GM23338 (cell line): ENCODE results near the gene ZFR2. TPM values are rescaled to one million over a fixed set of nuclear protein-coding genes. Genes with fewer than 3 reads are reported as not detected.
"Not testable (repeated sequence)": the region's sequence is repeated elsewhere in the genome, so short reads cannot be mapped to it uniquely, and the experiment has no call there.

Experiments used
- ATAC-seq: fragments of 200-7000 bp; cut with Tn5 transposase; 3 replicates; pipeline ENCODE4 v1.9.1; 2020
- DNase-seq: peaks from one replicate; pipeline ENCODE4 v3.0.0-alpha.2; 2015; ENCODE audit warnings: low spot score
- H2AFZ ChIP-seq: fragments of 200-600 bp; sonication (generic); 2 replicates; pipeline ENCODE4 v1.8.0; 2016; ENCODE audit warnings: antibody characterized with exemption, mild to moderate bottlenecking, moderate library complexity
- H3F3A ChIP-seq: fragments of 200-600 bp; sonication (generic); replicated peaks from 2 replicates; pipeline ENCODE4 v1.8.0; 2017; ENCODE audit warnings: antibody characterized with exemption, mixed run types, low read depth
- H3K27ac ChIP-seq: fragments of 200-600 bp; sonication (generic); 2 replicates; pipeline ENCODE4 v1.6.1; 2016; ENCODE audit warnings: low read depth
- H3K27me3 ChIP-seq: fragments of 200-600 bp; sonication (generic); 2 replicates; pipeline ENCODE4 v1.8.0; 2016; ENCODE audit warnings: mild to moderate bottlenecking, mixed run types, moderate library complexity; ENCODE audit not compliant: insufficient read depth
- H3K36me3 ChIP-seq: fragments of 200-600 bp; sonication (generic); 2 replicates; pipeline ENCODE4 v1.8.0; 2016; ENCODE audit warnings: mild to moderate bottlenecking; ENCODE audit not compliant: insufficient read depth
- H3K4me1 ChIP-seq: fragments of 200-600 bp; sonication (generic); 2 replicates; pipeline ENCODE4 v1.8.0; 2016; ENCODE audit warnings: mild to moderate bottlenecking, moderate library complexity; ENCODE audit not compliant: insufficient read depth
- H3K4me2 ChIP-seq: fragments of 200-600 bp; sonication (generic); 2 replicates; pipeline ENCODE4 v1.7.1; 2017; ENCODE audit warnings: mixed run types
- H3K4me3 ChIP-seq: fragments of 200-600 bp; sonication (generic); 2 replicates; pipeline ENCODE4 v1.6.1; 2016; ENCODE audit warnings: mixed run types
- H3K79me2 ChIP-seq: fragments of 200-600 bp; sonication (generic); replicated peaks from 2 replicates; pipeline ENCODE4 v1.8.0; 2017; ENCODE audit warnings: mild to moderate bottlenecking; ENCODE audit not compliant: insufficient read depth
- H3K9me2 ChIP-seq: fragments of 200-600 bp; sonication (generic); 2 replicates; pipeline ENCODE4 v1.8.0; 2017; ENCODE audit not compliant: insufficient read depth
- H4K20me1 ChIP-seq: fragments of 200-600 bp; sonication (generic); replicated peaks from 2 replicates; pipeline ENCODE4 v1.8.0; 2017; ENCODE audit warnings: mild to moderate bottlenecking; ENCODE audit not compliant: insufficient read depth
- H3K27ac Mint-ChIP-seq: 2 replicates; pipeline ENCODE4 v1.8.0; 2020; ENCODE audit warnings: inconsistent platforms, mild to moderate bottlenecking, moderate library complexity, mixed read lengths
- H3K27me3 Mint-ChIP-seq: 3 replicates; pipeline ENCODE4 v1.8.0; 2022; ENCODE audit warnings: low read depth, mild to moderate bottlenecking, moderate library complexity, mixed read lengths, inconsistent platforms; ENCODE audit not compliant: insufficient read depth, poor library complexity
- H3K36me3 Mint-ChIP-seq: 3 replicates; pipeline ENCODE4 v1.8.0; 2021; ENCODE audit warnings: low read depth, mild to moderate bottlenecking, inconsistent platforms, moderate library complexity, mixed read lengths
- H3K4me1 Mint-ChIP-seq: 3 replicates; pipeline ENCODE4 v1.8.0; 2020; ENCODE audit warnings: mild to moderate bottlenecking, inconsistent platforms, mixed read lengths
- H3K4me3 Mint-ChIP-seq: 3 replicates; pipeline ENCODE4 v1.8.0; 2021; ENCODE audit warnings: moderate library complexity, mild to moderate bottlenecking, inconsistent platforms, mixed read lengths
- H3K9me3 Mint-ChIP-seq: 3 replicates; pipeline ENCODE4 v1.8.0; 2020; ENCODE audit warnings: moderate library complexity, mild to moderate bottlenecking, inconsistent platforms, mixed read lengths
- CREB1 ChIP-seq: fragments of 250-450 bp; sonication (Bioruptor Pico); IDR thresholded peaks from 2 replicates; pipeline ENCODE4 v1.5.0; 2020; ENCODE audit warnings: low read depth, mild to moderate bottlenecking, moderate library complexity
- CTCF ChIP-seq, 2 experiments: fragments of 200-600 bp in 1 of 2; sonication (generic) in 1 of 2; conservative IDR thresholded peaks; 2 replicates each; pipeline versions ENCODE4 v1.5.1 to v1.6.1; 2016 to 2017; ENCODE audit warnings: antibody characterized with exemption in 2 of 2, low read depth in 2 of 2, mild to moderate bottlenecking in 2 of 2, moderate library complexity in 1 of 2
- ETS1 ChIP-seq: IDR thresholded peaks from 2 replicates; pipeline ENCODE4 v1.6.1; 2016; ENCODE audit warnings: antibody characterized with exemption
- EZH2 ChIP-seq: fragments of 200-600 bp; sonication (generic); IDR thresholded peaks from one replicate; pipeline ENCODE4 v1.8.0; 2017; ENCODE audit warnings: antibody characterized with exemption, mild to moderate bottlenecking, low read depth; ENCODE audit not compliant: unreplicated experiment
- NANOG ChIP-seq: IDR thresholded peaks from 2 replicates; pipeline ENCODE4 v1.6.1; 2016; ENCODE audit warnings: antibody characterized with exemption, borderline replicate concordance
- STAT1 ChIP-seq: IDR thresholded peaks from one replicate; pipeline ENCODE4 v1.6.1; 2016; ENCODE audit warnings: antibody characterized with exemption; ENCODE audit not compliant: unreplicated experiment
- ZNF114 ChIP-seq: fragments of 250-450 bp; sonication (Bioruptor Pico); IDR thresholded peaks from 2 replicates; pipeline ENCODE4 v1.5.0; 2020; ENCODE audit warnings: mild to moderate bottlenecking, moderate library complexity
- ZNF462 ChIP-seq: fragments of 250-450 bp; sonication (Bioruptor Pico); IDR thresholded peaks from 2 replicates; pipeline ENCODE4 v1.5.0; 2020; ENCODE audit warnings: mild to moderate bottlenecking, moderate library complexity
- polyA plus RNA-seq: library from polyadenylated mRNA; unstranded; fragments of >200 nt; fragmentation: Nextera tagmentation; extraction: Ambion mirVana; gene quantifications from 2 replicates; pipeline ENCODE4 v1.2.1, GENCODE V29; 2016
- total RNA-seq: library from RNA; depleted of rRNA; stranded (reverse); fragments of >200 nt; shearing (Covaris generic); gene quantifications from 2 replicates; pipeline ENCODE4 v1.2.3, GENCODE V29; 2014

Gene ZFR2
- total and polyA plus RNA-seq, 2 experiments from 2014 or later: 15.8 to 31.3 TPM

- ATAC-seq (no peak), DNase-seq (no peak)
- Histone ChIP-seq H3K9me2 (no peaks in the 10 kb centered on the region), H3K36me3 (no peaks in the 10 kb centered on the region), H3K27ac (no peak overlapping the region), H3K27me3 (no peaks in the 10 kb centered on the region), H2AFZ (no peak overlapping the region), H3K4me3 (no peak overlapping the region), H3K4me2 (no peak overlapping the region), H3K79me2 (no peaks in the 10 kb centered on the region), H3K4me1 (no peaks in the 10 kb centered on the region), H4K20me1 (no peaks in the 10 kb centered on the region), H3F3A (0 out of 2 replicates have a peak, but pooled peaks cover 2% of the 10 kb centered on the region)
- Mint-ChIP-seq H3K36me3 (peaks cover 4% of the 10 kb centered on the region; the same call in 2 of the 3 replicates), H3K9me3 (no peaks in the 10 kb centered on the region; the same call in none of the 3 replicates), H3K27ac (no peak overlapping the region), H3K27me3 (peaks cover 13% of the 10 kb centered on the region), H3K4me1 (no peaks in the 10 kb centered on the region; the same call in 2 of the 3 replicates), H3K4me3 (no peak overlapping the region)
- TF ChIP-seq STAT1 (no peak), EZH2 (no peak), NANOG (no peak), ZNF462 (no peak), CREB1 (CRISPR knock-in tag) (no peak), CTCF (conservative IDR thresholded peaks at IDR 0.05; ENCODE audit: low read depth in 2 of 2) (no peak), ETS1 (no peak), ZNF114 (CRISPR knock-in tag) (no peak)
These were observed 52.1 kb downstream of the ZFR2 start for GRCh38 chr19:3816566-3817218.

GRCh38 chr19:3816148-3816547, 52.7 kb downstream of the ZFR2 start:
- H3K27me3 Mint-ChIP-seq: peaks cover 12% of the 10 kb centered on the region
- not testable (repeated sequence) for H2AFZ ChIP-seq, H3K36me3 Mint-ChIP-seq, H3K36me3 ChIP-seq, H3K9me2 ChIP-seq, H3K4me2 ChIP-seq, H3F3A ChIP-seq, H3K27ac Mint-ChIP-seq, H4K20me1 ChIP-seq, H3K9me3 Mint-ChIP-seq, DNase-seq, H3K4me3 ChIP-seq, H3K4me1 ChIP-seq, ATAC-seq, H3K27me3 ChIP-seq, H3K4me3 Mint-ChIP-seq, H3K4me1 Mint-ChIP-seq, H3K79me2 ChIP-seq, H3K27ac ChIP-seq
